Measurements from ENCODE around the gene MEPCE. TPM values are rescaled to one million over a fixed set of nuclear protein-coding genes. Genes with fewer than 3 reads are reported as not detected.

Gene MEPCE
- total and polyA plus RNA-seq, 9 of the 15 experiments (the other 6 are each of a cell fraction or from before 2014, with no cell fraction given) = 10.9 to 76.3 (median 44.1) TPM

DNA sequence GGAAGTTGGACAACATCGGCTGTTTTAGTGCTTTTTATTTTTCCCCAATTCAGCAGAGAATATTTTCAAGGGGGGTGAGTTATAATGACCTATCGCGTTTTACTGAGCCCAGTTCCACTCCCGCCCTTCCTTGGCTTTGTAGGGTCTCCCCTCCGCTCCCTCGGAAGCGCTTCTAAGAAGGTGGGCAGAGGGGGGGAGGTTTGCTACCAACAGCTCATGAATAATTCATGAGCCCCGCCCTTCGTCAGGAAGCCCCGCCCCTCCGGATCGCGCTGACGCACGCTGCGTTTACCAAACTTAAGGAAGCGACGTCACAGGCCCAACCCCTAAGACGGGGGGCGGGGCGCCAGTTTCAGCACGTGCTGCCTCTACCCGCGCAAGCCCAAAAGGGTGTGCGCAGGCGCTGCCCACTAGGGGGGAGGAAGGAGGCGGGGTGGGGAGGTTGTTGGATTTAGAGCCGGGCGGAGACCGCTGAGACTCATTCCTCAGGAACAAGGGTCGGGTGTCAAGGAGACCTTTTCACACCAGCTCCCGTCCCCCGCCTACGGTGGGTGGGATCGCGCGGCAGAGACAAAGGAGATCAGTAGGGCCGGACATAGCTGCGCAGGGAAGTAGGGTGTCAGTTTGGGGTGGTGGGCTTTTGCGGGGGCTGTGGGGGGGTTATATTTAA lies 529 bp upstream of the MEPCE start (continued):
- TF ChIP-seq REST (IDR thresholded peaks at IDR 0.05; ENCODE audit: borderline replicate concordance) (peak; percentile 49; the same call in 1 of the 2 replicates), REST (CRISPR knock-in tag; IDR thresholded peaks at IDR 0.05; ENCODE audit: low read depth) (no peak), ZNF57 (CRISPR knock-in tag; IDR thresholded peaks at IDR 0.05) (no peak), ZNF511 (CRISPR knock-in tag; IDR thresholded peaks at IDR 0.05) (no peak; the same call in 1 of the 2 replicates), PPARD (CRISPR knock-in tag; IDR thresholded peaks at IDR 0.05) (no peak), TEAD2 (tag; IDR thresholded peaks at IDR 0.05) (no peak), FOXA1 (IDR thresholded peaks at IDR 0.05; ENCODE audit: borderline replicate concordance) (no peak), ZNF280A (IDR thresholded peaks at IDR 0.05; ENCODE audit: low read depth, partially characterized antibody) (no peak), ZNF140 (CRISPR knock-in tag; IDR thresholded peaks at IDR 0.05) (no peak), E4F1 (CRISPR knock-in tag; IDR thresholded peaks at IDR 0.05; ENCODE audit: borderline replicate concordance) (no peak), CCAR2 (IDR thresholded peaks at IDR 0.05; ENCODE audit: low read depth, low read length) (no peak), HDAC2 (IDR thresholded peaks at IDR 0.05) (peak; percentile 74), ZNF324 (CRISPR knock-in tag; IDR thresholded peaks at IDR 0.05) (no peak)
- TF ChIP-seq, protein P1, sequence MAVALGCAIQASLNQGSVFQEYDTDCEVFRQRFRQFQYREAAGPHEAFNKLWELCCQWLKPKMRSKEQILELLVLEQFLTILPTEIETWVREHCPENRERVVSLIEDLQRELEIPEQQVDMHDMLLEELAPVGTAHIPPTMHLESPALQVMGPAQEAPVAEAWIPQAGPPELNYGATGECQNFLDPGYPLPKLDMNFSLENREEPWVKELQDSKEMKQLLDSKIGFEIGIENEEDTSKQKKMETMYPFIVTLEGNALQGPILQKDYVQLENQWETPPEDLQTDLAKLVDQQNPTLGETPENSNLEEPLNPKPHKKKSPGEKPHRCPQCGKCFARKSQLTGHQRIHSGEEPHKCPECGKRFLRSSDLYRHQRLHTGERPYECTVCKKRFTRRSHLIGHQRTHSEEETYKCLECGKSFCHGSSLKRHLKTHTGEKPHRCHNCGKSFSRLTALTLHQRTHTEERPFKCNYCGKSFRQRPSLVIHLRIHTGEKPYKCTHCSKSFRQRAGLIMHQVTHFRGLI (CRISPR knock-in tag; IDR thresholded peaks at IDR 0.05) = no peak
